HG03064 (cell line): Measurements from ENCODE around the gene HOXB9.

ENCODE experiments used
- ATAC-seq: cut with Tn5 transposase; IDR thresholded peaks from one replicate; pipeline ENCODE4 v1.9.1; 2021; ENCODE audit warnings: low read depth; ENCODE audit not compliant: unreplicated experiment

HOXB9 gene

DNA sequence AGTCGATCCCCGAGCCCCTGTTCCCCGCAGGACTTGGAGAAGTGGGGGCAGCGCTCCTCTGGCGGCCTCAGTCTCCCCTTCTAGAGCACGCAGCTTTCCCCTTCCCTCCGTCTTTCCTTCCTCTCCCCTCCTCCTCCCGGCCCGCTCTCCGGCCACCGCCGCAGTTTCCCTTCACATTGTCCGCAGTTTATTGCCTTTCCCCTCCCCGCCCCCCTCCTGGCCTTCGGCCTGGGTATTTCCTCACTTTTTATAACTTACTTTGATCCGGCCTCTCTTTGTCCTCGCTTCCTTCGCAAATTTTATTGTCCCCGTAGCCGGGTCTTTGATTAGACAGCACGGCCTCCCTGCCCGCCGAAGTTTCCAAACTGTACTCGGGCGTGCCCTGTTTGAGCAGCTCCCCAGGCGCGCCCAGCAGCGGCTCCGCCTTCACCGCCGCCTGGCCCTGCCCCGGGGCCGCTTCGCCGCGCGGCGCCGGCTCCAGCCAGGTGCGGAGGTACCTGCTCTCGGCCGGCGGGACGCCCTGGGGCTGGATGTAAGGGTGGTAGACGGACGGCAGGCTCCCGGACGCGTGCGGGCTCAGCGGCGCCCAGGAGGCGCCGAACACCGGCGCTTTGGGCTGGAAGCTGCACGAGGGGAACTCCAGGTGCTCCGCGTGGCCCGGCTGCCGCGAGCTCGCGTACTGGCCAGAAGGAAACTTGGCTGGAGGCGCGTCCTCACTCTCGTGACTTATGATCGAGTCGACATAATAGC is 488 bp downstream of the HOXB9 start:
- no peak for ATAC-seq

DNA sequence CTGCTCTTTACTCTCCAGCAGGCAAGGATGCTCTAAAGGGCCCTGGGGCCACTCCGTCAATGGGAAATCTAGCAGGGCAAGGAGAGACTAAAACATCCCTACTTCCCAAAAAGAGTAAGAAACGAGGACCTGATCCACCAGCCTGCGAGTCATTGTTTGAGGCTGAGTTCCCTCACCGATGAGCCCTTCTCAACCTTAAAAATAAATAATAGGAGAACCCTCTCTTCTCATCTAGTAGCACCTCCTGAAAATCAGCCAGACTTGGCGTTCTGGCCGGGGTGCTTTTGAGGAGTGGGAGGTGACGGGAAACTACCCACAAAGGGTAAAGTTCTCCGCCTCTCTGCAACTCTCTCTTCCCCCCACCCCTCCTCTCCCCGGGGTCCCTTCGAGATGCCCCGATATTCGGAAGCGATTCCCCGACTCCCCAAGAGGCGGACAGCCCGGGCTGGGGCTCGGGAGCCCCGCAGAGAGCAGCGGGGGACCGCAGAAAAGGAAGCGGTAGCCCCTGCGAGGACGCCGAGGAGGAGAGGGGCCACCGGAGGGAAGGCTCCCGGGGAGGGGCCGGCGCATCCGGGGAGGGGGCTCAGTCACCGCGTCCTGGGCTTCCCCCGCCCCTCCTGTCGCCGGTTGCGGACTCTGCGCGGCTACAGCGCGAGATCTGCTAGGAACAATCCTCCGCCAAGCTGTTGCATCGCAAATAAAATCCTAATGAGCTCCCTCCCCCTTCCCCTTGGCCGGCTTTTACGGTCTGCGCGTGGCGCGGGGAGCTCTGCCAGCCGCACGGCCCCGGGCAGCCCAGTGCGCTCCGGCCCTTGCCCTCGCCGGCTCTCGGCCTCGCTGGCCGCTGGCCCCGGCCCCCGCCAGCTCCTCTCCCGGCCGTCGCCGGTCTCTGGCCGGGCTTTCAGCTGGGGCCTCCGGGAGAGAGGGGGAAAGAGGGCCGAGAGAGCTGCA is 1.3 kb downstream of the HOXB9 start:
- no peak for ATAC-seq

DNA sequence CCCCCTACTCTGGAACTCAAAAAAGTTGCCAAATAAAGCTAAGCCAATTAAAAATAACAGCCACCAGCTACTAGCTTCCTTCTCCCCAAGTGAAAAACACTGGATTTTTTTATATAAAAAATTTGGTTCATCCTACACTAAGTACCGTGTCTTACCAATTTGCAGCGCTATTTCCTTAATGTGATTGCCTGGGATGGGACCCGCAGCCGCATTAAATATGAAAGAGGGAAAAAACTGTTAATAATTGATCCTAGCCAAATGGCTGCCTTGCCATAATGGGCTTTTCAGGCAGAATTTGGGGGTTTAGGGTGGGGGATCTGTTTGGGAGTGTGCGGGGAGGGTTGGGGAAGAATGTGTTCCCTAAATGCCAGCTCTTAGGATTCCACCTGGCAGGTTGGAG is 2.0 kb downstream of the HOXB9 start:
- no peak for ATAC-seq

DNA sequence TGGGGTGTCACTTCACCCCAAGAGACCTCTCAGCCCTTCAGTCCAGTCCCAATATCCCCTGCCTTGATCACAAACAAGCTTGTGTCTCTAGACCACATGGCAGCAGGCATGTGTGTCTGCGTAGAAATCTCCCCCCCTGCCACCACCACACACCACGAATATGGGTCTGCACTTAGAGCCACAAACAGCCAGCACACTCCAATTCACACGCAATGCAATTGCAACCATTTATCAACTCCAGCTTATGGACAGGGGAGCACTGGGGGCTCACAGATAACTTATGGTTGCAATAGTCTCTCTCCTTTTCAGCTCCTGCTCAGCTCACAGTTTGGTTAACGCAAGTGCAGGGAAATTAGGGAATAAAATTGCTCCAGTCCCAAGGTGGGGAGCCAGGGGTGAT is 2.6 kb downstream of the HOXB9 start:
- no peak for ATAC-seq

GRCh38 chr17:48622857-48623256 is 3.3 kb downstream of the HOXB9 start:
- no peak for ATAC-seq

DNA sequence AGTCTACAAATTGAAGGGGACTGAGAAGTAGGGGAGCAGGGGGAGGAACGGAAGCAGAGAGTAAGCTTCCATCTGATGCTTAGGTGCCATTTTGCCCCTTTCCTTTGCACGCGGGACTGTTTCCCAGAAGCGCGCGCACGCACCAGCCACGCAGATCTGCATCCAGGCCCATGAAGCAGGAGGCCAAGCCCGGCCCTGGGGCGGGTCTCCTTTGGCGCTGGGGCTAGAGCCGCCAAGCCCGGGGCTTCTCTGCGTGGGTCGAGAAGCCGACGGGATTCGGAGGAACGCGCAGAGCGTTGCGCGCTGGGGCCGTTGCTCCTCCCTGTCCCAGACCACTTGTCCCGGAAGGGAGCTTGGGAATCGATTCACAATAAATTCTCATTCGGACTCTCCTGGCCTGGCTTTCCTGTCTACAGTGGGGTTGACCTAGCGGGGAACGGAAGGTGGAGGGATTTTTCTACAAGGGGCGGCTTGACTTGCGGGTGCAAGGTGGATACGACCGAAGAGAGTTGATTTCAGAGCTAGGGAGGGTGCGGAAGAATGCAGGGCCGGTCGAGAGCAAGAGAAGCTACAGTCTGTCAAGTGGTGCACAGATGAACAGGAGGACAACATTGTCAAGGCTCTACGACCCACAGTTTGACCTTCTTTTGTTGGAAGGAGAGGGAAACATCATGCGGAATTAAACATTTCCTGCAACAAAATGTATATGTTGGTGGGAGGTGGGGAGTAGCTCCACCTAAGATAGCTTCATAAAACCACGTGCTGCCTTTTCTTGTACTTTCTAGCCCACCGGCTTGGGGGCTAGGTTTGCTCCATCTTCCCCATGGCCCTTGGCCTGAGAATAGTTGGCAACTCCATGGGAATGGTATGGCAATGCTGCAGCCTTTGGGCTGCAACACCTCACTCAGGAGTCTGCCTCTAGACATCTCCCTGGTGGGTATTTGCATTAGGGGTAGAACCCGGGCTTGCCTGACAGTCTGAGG is 4.5 kb downstream of the HOXB9 start:
- ATAC-seq, result no peak

DNA sequence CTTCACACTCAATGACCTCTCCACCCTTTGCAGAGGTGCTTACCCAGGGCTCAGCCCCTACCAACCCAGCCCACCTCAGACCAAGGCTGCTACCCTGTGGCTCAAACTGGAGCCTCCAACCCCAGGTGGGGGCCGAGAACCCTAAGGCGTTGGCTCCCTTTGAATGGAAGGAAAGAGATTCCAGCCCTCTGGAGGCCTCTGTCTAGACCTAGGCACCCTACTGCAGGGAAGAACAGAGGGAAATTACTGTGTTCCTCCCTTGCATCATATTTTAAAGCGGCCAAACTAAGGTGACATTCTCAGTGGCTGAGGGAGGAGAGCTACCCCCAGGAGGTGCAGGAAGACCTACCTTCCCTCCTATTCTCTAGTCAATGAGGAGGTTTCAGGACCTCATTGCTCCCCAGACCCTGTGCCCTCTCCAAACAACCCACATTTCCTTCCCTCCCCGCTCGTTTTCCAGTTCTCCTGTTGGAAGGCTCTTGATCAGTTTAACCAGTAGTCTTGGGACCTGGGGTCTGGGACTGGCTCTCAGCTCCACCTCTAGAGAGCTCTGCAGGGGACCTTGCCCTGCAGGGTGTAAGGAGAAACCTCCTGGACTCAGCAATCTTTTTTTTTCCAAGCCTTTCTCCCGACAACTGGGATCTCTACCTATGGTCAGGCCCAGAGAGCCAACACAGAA is 5.6 kb downstream of the HOXB9 start:
- ATAC-seq, result no peak

GRCh38 chr17:48619826-48620449 is 6.2 kb downstream of the HOXB9 start:
- ATAC-seq, result no peak

GRCh38 chr17:48618256-48618896 is 7.8 kb downstream of the HOXB9 start:
- ATAC-seq, result no peak

- ATAC-seq, result no peak
Observed at GRCh38 chr17:48617471-48618255, 8.5 kb downstream of the HOXB9 start.

DNA sequence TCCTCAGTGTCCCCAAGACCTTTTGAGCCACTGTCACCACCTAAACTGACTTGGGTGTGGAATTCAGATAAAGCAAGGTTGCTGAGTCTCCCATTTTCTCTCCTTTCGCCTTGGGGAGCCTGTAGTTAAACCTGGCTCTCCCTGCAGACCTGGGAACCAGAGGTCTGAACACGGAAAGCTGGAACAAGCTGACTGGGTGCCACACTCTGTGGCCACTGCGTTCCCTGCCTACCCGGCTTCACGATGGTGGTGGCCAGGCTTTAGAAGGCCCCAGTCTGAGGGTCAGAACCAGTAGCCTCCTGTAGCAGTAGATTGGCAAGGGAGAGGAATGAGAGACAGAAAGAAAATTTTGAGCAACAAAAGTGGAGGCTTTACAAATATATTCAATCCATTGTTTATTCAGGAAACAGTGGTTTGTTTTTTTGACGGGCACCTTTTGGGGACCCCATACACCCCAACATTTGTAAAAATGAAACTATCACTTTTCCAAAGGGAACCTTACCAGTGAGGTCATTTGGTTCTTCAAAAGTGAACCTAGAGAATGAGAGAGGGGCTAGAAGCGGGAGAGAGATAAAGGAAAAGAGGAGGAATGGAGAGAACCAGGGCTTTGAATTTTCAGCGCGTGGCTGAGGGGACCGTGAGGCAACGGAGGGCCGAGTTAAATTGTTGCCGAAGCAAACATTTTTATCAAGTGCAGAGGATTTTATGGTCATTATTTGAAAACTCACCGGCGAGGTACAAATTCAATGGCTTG is 9.3 kb downstream of the HOXB9 start:
- no peak for ATAC-seq

DNA sequence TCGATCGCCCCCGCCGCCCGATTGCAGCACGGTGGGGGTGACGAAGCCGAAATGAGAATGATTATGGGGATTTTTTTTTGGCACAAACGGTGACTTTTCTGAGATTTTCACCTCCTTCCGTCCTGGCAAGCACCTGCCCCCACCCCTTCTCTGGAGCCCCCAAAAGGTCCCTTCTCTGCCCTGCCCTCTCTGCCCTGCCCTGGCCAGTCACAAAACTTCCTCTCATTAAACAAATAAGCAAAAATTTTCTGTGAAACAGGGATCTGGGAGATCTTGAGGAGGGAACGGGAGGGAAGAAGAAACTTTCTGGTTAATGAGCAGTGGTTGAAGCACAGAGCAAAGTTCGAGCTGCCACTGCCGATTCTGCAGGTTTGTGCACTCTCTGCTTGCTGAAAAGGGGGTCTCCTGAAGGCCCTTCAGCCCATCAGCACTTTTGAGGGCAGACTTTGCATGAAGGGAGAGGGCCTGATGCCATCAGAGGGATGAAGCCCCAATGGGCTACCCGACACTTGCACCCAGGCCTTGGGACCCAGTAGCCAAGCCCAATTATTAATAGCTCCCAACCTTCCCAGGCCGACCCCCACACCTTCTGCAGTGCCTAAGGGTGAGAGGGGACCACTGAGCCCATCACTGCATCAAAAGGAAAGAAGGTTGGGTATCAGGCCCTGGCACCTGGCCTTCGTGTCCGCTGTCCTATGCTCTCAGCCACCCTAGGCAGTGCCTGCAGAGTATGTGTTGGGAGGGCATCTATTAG is 10.0 kb downstream of the HOXB9 start:
- ATAC-seq, result no peak

GRCh38 chr17:48615047-48615962 is 10.9 kb downstream of the HOXB9 start, which contains the start of gene HOXB8:
HOXB8 (minus strand) TSS chr17:48615292; CDS start chr17:48614704, 588 bp downstream.
- no peak for ATAC-seq

GRCh38 chr17:48613862-48614694 is 12.1 kb downstream of the HOXB9 start:
- no peak for ATAC-seq
